Ishikawa (cell line): ENCODE measurements around the gene TMEM234.

ENCODE experiments used
- CEBPB ChIP-seq: IDR thresholded peaks from 2 replicates; pipeline ENCODE4 v1.6.1; 2012
- CREB1 ChIP-seq: IDR thresholded peaks from 2 replicates; pipeline ENCODE4 v1.6.1; 2012; ENCODE audit warnings: low read depth
- EGR1 ChIP-seq: IDR thresholded peaks from 2 replicates; pipeline ENCODE4 v1.6.1; 2012
- EP300 ChIP-seq: IDR thresholded peaks from 2 replicates; pipeline ENCODE4 v1.6.1; 2012; ENCODE audit warnings: borderline replicate concordance
- FOXM1 ChIP-seq: IDR thresholded peaks from 2 replicates; pipeline ENCODE4 v1.6.1; 2012; ENCODE audit warnings: low read depth, borderline replicate concordance
- MAX ChIP-seq: IDR thresholded peaks from 2 replicates; pipeline ENCODE4 v1.6.1; 2012
- NFIC ChIP-seq: IDR thresholded peaks from 2 replicates; pipeline ENCODE4 v1.6.1; 2012
- RAD21 ChIP-seq: IDR thresholded peaks from 2 replicates; pipeline ENCODE4 v1.6.1; 2012; ENCODE audit warnings: low read depth
- REST ChIP-seq: IDR thresholded peaks from 2 replicates; pipeline ENCODE4 v1.6.1; 2012; ENCODE audit warnings: low read depth, mild to moderate bottlenecking
- TAF1 ChIP-seq: IDR thresholded peaks from 2 replicates; pipeline ENCODE4 v1.6.1; 2012; ENCODE audit warnings: low read depth, mild to moderate bottlenecking
- TCF12 ChIP-seq: IDR thresholded peaks from 2 replicates; pipeline ENCODE4 v1.6.1; 2012; ENCODE audit warnings: low read depth
- TEAD4 ChIP-seq: IDR thresholded peaks from 2 replicates; pipeline ENCODE4 v1.6.1; 2012
- USF1 ChIP-seq: IDR thresholded peaks from 2 replicates; pipeline ENCODE4 v1.6.1; 2012
- YY1 ChIP-seq: IDR thresholded peaks from 2 replicates; pipeline ENCODE4 v1.6.1; 2012; ENCODE audit warnings: low read depth
- ZBTB7A ChIP-seq: IDR thresholded peaks from 2 replicates; pipeline ENCODE4 v1.6.1; 2012; ENCODE audit warnings: low read depth

TMEM234 gene

GRCh38 chr1:32221980-32222755 lies at the start of gene TMEM234, which contains the start of gene EIF3I:
Gene TMEM234 (minus strand): TSS chr1:32222353. CDS start chr1:32222322, 31 bp downstream.
Gene EIF3I (plus strand): TSS chr1:32222407. CDS start chr1:32222442, 35 bp downstream.
- peak; percentile 75 for TF ChIP-seq YY1
- peak; percentile 70; the same call in 1 of the 2 replicates for TF ChIP-seq CREB1
- no peak for TF ChIP-seq USF1
- no peak for TF ChIP-seq CEBPB
- TF ChIP-seq ZBTB7A = peak; percentile 75
- TF ChIP-seq RAD21 = no peak
- TF ChIP-seq NFIC = no peak
- peak; percentile 37; the same call in 1 of the 2 replicates for TF ChIP-seq EP300
- peak; percentile 66 for TF ChIP-seq TAF1
- no peak for TF ChIP-seq FOXM1
- TF ChIP-seq REST = no peak
- TF ChIP-seq TCF12 = peak; percentile 44; the same call in 1 of the 2 replicates
- peak; percentile 4; the same call in 1 of the 2 replicates for TF ChIP-seq TEAD4
- 0 out of 2 replicates have a peak, but pooled peaks have one; percentile 10 for TF ChIP-seq EGR1
- peak; percentile 80 for TF ChIP-seq MAX

DNA sequence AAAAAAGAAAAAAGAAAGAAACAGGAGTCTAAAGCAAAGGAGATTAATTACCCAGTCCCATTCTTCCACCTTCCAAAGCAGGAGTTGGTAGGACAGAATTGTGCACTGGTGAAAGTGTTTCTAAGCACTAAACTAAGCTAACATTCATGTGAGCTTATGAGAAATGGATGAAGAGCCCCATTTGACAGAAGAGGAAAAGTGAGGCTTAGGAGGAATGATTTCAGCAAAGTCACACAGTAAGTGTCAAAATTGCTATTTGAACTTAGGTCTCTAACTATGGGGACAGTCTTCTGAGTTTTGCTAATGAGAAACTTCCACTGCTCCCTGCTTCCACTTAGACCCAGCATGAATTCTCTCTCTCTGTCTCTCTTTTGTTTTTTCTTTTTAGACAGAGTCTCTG lies 47.6 kb upstream of the TMEM234 start:
- TF ChIP-seq CEBPB = no peak
- no peak for TF ChIP-seq MAX
- no peak for TF ChIP-seq ZBTB7A
- no peak for TF ChIP-seq YY1
- TF ChIP-seq FOXM1 = no peak
- TF ChIP-seq NFIC = no peak
- TF ChIP-seq TAF1 = no peak
- TF ChIP-seq EP300 = no peak
- no peak for TF ChIP-seq REST
- TF ChIP-seq USF1 = no peak
- no peak for TF ChIP-seq RAD21
- TF ChIP-seq EGR1 = no peak
- TF ChIP-seq TCF12 = no peak
- no peak for TF ChIP-seq TEAD4
- TF ChIP-seq CREB1 = no peak

DNA sequence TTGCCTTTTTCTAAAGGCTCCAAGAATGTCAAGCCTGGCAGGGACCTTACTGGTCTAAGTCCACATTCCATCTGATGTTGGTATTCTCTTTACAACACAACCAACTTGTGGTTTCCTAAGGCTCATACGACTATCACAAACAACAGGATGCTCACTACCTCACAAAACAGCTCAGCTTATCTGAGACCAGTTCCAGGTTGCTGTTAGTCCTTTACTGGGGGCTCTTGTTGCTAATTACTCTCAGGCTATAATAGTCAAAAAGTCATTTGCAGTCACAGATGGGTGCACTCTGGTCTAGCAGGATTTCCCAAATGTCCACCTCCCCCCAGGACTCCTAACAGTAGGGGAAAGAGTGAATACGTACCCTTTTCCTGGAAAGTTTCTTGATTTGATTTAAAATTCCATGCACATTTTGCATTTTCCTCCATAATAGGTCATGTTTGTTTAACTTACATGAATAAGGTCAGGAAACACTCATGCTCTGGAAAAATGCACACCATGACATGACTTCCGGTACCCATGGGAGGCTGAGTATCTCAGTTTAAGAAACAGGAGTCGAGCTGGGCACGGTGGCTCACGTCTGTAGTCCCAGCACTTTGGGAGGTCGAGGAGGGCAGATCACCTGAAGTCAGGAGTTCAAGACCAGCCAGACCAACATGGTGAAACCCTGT lies 44.9 kb upstream of the TMEM234 start:
- no peak for TF ChIP-seq TCF12
- TF ChIP-seq RAD21 = no peak
- TF ChIP-seq CREB1 = no peak
- no peak for TF ChIP-seq ZBTB7A
- no peak for TF ChIP-seq EGR1
- TF ChIP-seq USF1 = no peak
- no peak for TF ChIP-seq FOXM1
- TF ChIP-seq REST = no peak
- no peak for TF ChIP-seq NFIC
- TF ChIP-seq TAF1 = no peak
